GM18508 (cell line): ENCODE measurements around the gene GFRA4.

Experiments
- ATAC-seq: cut with Tn5 transposase; IDR thresholded peaks from one replicate; pipeline ENCODE4 v1.9.1; 2021; ENCODE audit warnings: moderate number of reproducible peaks; ENCODE audit not compliant: insufficient read depth, unreplicated experiment

Gene GFRA4

DNA sequence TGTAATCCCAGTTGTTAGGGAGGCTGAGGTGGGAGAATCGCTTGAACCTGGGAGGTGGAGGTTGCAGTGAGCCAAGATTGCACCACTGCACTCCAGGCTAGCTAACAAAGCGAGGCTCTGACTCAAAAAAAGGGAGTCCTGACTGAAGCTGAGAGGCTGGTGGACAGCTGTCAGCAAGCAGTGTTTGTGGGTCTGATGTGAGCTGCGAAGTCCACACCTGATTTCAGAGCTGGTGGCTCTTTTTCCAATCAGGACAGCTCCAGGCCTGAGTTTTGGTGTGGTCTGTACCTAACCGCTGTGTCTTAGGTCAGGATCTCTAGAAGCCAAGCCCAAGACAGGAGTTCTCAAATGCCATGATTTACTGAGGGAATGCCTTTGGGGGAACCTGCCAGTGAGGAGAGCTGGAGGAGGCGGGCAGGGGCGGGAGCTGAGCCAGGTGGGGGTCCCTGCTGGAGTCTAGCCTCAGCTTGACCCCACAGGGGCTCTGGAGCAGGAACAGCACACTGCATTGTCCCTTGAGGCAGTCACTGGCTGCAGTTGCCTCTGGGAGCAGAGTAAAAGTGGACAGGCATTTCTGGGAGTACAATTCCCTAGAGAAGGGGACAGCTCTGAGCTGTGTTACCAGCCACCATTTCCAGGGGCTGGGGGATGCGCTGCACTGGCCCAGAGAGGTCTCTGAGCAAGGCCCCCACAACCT lies 5.0 kb downstream of the GFRA4 start:
- no peak for ATAC-seq

GRCh38 chr20:3655131-3655405 lies 8.1 kb downstream of the GFRA4 start:
- no peak for ATAC-seq

DNA sequence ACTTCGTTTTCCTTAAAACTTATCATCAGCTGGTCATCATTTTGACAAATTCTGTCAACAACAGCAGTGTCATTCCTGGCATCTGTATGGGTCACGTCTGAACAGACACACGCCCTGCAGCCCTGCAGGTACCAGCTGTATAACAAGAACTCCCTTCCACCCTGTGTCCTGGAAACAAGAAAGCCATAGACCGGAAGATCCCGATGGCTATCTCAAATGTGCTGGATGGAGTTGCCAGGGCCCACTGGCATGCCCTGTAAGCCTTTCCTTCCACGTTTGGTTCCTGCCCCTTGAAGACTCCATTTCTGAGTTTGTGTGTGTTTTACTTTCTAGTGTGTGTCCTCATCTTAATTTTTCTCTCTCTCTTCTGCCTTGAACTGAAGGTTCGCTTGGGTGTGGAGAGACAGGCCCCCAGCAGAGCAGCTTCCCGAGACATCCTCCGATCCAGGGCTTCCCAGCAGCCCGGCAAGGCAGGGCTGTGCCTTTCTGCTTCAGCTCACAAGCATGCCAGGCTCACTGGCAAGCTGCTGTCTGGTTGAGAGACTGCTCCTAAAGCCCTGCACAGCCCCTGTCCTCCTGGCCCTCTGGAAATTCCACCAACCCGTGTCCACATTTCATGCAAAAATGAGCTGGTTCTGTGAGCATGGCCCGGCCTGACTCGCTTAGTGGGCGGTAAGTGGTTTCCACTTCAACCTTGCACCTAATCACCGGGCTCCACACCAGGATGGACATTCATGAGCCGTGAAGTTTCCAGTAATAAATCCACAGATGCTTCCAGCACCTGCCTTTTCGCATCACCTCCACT lies 8.7 kb downstream of the GFRA4 start:
- no peak for ATAC-seq

- ATAC-seq, result no peak
These were observed 9.3 kb downstream of the GFRA4 start for GRCh38 chr20:3653921-3654320.

GRCh38 chr20:3652676-3653596 lies 10.3 kb downstream of the GFRA4 start:
- no peak for ATAC-seq

DNA sequence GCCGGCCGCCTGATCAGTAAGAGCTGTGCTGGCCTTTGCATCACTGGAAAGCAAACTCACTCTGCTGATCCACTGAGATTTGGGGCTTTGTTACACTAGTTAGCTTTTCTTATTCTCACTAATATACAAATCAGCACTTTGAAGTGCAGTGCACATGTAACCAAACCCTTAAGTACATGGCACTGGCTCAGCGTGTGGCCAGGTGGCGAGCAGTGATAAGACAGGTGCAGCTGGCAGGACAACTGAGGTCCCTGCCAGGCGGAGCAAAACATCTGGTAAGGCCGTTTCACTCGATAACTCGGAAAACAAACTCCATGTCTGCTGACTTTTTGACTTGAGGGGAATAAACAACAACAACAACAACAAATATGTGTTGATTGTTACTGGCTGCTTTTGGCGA lies 11.0 kb downstream of the GFRA4 start:
- no peak for ATAC-seq

- ATAC-seq, result no peak
These were observed 11.8 kb downstream of the GFRA4 start for GRCh38 chr20:3651204-3651962.

DNA sequence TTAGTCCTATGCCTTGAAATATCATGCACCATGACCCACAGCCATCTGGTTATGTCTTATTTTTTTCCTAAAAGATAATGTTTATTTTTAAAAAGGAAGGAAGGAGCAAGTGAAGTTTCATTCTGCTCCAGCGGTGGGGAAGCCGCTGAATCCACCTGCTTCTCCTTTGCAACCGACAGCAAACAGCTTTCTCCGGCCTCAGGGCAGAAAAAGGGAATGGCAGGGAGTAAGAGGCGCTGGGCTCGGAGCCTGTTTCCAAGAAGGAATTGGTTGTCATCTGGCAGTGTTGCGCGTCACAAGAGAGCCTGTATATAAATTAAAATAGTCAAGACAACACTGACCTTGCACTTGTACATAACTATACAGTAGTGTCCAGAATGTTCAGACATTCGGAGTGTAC lies 14.2 kb downstream of the GFRA4 start:
- ATAC-seq, result no peak

GRCh38 chr20:3647473-3647872 lies 15.7 kb downstream of the GFRA4 start:
- no peak for ATAC-seq

DNA sequence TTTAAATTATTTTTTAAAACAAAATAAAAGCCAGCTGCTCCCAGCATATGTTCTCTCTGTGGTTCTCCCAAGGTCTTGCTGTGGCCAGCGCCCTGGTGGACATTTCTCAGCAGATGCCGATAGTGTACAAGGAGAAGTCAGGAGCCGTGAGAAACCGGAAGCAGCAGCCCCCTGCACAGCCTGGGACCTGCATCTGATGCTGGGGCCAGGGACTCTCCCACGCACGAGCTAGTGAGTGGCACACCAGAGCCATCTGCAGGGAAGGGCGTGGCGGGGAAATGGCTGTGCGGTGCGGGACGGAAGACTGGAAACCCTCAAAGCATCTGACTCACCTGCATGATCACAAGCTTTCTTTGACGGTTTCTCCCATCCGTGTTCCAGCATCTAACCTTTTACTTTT lies 16.5 kb downstream of the GFRA4 start:
- no peak for ATAC-seq

DNA sequence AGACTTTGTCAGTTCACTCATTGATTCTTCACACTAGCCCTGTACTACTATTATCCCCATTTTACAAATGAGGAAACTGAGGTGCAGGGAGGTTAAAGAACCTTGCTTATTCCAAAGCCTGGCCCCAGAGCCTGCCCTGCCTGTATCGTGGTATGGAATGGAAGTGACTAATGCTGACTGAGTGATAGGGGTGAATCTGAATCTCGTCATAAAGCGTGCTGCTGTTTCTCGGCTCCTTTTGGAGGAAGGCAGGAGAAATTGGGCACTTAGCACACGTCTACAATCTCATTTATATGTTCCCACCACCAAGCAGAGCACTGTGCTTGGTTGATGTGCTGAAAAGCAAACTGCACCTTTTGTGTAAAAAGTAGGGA lies 17.1 kb downstream of the GFRA4 start:
- no peak for ATAC-seq

DNA sequence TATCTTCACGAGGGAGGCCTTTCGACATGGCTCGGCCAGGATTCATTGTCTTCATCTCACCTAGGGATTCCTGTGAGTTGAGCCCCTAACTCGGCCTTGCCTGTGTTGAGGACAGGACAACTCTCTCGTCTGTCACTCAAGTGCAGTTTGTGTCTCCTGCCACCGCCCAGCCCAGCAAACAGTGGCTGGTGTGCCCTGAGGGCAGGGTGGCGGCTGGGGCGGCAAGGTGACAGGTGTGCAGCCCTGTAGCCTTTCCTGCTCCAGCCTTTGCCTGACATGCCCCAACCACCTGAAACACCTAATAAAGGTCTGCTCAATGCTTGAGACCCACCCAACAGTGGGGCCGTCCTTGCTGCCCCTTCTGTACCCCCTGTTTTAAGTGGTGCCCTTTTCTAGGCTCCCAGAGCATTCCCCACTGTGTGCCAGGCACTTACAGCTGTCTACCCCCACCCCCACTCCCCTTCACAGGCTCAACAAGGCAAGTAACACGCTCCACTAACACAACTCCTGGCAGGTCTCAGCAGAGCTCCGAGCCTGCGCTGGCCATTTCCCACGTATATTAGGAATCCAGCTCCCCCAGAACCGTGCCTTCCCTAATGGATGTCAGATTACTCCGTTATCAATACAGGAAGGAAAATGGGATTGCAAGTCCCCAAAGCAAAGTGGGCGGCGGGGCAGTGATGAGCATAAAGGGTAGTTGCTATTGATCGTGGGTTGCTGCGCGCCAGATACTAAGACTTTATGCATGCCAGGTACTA lies 17.7 kb downstream of the GFRA4 start:
- ATAC-seq, result no peak

DNA sequence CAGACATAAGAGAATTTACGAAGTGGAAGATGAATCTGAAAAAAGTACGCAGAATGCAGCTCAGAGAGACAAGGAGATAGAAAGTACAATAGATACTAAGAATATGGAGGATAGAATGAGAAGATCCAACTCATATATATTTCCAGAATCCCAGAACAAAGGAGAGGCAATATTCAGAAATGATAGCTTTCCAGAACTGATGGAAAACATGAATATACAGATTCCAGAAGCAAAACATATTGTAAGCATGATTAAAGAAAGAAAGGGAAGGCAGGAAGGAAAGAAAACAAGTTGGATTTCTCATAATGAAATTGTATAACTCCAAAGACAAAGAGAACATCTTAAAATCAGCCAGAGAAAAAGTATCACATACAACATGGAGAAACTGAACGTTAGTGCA lies 22.9 kb downstream of the GFRA4 start:
- no peak for ATAC-seq

DNA sequence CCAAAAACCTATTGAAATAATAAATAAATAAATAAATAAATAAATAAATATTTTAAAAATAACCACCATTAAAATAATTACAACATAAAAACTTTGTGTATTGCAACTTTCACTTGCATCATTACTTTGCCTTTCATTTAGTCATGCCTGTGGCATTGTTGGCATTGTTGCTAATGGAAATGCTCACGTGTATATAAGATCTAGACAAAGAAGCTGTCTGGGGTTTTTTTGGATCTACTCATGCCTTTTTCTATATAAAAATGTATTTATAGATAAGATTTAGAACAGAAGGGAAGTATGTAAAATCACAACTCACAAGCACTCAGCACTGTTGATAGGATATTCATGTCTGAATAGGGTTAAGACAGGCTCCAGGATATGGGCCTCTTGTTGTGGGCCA lies 27.9 kb downstream of the GFRA4 start:
- ATAC-seq, result no peak

- ATAC-seq, result no peak
These were observed 29.2 kb downstream of the GFRA4 start for GRCh38 chr20:3633913-3634478.

DNA sequence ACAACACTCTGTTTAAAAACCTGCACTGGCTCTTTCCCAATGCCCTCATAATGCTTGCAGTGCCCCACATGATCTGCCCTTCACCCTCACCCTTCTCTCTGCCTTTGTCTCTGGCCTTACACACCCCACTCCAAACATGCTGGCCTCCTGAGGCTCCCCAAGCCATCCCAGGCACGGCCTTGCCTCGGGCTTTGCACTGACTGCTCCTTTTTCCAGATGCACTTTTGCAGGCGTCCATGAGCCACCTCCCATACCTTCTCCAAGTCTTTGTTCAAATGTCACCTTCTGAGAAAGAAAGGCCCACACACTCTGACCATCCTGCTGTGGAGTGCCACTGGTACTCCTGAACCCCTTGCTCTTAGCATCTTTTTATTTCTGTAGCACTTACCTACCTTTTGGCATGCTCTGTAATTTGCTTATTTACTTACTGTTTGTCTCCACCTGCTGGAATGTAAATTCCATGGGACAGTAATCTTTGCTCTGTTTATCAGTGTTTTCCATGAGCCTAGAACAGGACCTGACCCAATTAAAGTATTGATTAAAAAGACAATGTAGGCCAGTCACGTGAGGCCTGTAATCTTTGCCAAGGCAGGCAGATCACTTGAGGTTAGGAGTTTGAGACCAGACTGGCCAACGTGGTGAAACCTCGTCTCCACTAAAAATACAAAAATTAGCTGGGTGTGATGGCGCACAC lies 30.7 kb downstream of the GFRA4 start:
- no peak for ATAC-seq

GRCh38 chr20:3631534-3631933 lies 31.7 kb downstream of the GFRA4 start:
- ATAC-seq, result no peak

- ATAC-seq, result no peak
These were observed 32.8 kb downstream of the GFRA4 start for GRCh38 chr20:3630429-3630828.

DNA sequence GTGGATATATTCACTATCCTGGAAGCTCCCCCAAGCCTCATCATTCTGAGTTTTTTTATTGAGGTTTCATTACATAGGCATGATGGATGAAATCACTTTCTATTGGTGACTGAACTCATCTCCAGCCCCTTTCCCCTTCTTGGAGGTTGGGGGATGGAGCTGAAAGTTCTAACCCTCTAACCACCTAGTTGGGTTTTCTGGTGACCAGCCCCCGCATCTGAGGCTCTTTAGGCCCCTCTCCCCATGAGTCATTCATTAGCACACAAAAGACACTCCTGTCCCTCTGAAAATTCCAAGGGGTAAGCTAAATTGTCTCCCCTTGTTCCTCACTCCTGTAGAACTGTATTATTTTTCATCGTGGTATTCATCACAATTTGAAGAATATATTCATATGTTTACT lies 33.3 kb downstream of the GFRA4 start:
- no peak for ATAC-seq
